Measurements from ENCODE around the gene ATP6V1B1.

The ATP6V1B1 gene

DNA sequence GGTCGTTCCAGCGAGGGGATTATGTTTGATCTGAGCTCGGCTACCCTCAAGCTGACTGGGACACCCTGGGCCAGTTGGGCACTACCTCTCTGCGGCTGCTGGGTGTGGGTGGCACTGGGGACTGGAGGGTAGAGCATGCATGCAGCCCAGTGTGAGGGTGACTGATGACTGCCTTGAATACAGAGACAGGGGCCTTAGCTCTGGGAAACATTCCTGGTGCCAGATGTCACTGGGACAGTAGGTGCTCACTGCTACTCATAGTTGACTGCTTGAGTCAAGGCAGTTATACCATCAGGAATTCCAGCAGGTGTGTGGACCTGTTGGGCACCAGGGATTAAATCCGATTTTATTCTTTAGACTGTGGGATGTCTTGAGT lies 33.6 kb upstream of the ATP6V1B1 start:
- TF ChIP-seq, protein P1, sequence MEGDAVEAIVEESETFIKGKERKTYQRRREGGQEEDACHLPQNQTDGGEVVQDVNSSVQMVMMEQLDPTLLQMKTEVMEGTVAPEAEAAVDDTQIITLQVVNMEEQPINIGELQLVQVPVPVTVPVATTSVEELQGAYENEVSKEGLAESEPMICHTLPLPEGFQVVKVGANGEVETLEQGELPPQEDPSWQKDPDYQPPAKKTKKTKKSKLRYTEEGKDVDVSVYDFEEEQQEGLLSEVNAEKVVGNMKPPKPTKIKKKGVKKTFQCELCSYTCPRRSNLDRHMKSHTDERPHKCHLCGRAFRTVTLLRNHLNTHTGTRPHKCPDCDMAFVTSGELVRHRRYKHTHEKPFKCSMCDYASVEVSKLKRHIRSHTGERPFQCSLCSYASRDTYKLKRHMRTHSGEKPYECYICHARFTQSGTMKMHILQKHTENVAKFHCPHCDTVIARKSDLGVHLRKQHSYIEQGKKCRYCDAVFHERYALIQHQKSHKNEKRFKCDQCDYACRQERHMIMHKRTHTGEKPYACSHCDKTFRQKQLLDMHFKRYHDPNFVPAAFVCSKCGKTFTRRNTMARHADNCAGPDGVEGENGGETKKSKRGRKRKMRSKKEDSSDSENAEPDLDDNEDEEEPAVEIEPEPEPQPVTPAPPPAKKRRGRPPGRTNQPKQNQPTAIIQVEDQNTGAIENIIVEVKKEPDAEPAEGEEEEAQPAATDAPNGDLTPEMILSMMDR (conservative IDR thresholded peaks at IDR 0.05; ENCODE audit: low read length), result no peak
- DNase-seq (ENCODE audit: low read depth), result peak; percentile 19
- peak overlapping the region; percentile 75 for H3K4me3 ChIP-seq (ENCODE audit: low read length)

DNA sequence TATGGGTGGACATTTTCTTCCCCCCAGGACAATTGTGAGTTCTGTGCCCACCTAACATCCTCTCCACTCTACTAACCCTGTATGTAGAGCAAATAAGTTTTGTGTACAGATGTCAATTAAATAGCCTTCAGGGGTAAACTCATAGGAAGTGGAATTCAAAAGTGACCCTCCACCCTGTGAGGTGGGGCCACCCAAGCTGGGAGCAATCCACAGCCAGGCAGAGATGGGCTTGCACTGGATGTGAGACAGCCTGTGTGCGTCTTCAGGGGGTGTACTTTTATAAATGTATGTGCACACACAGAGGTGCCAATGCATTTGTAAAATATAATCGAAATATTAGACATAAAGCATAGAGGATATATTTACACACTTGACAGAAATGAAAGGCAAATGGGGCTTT lies 33.1 kb upstream of the ATP6V1B1 start:
- TF ChIP-seq, protein P1 (conservative IDR thresholded peaks at IDR 0.05; ENCODE audit: low read length), result no peak
- no peak overlapping the region for H3K4me3 ChIP-seq (ENCODE audit: low read length)
- no peak for DNase-seq (ENCODE audit: low read depth)

DNA sequence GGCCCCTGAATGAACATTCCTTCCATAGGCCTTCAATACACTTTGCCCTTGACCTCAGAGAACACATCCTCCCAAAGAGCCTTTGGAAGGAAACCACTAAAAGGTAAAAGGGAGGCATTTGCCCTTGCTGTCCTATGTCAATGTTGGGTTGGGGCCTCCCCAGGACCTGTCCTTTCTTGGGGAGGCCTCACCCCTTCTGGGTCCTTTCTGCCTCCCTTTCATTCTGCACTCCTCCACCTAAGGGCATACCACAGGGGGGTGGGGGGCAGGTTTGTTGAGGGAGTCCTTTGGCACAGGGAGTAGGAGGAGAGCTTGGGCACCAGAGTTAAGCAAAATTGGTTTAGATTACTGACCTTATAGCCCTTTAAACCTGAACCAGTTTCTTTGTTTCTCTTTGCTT lies 32.5 kb upstream of the ATP6V1B1 start:
- DNase-seq (ENCODE audit: low read depth), result no peak
- H3K4me3 ChIP-seq (ENCODE audit: low read length), result no peak overlapping the region
- TF ChIP-seq, protein P1 (conservative IDR thresholded peaks at IDR 0.05; ENCODE audit: low read length), result no peak

DNA sequence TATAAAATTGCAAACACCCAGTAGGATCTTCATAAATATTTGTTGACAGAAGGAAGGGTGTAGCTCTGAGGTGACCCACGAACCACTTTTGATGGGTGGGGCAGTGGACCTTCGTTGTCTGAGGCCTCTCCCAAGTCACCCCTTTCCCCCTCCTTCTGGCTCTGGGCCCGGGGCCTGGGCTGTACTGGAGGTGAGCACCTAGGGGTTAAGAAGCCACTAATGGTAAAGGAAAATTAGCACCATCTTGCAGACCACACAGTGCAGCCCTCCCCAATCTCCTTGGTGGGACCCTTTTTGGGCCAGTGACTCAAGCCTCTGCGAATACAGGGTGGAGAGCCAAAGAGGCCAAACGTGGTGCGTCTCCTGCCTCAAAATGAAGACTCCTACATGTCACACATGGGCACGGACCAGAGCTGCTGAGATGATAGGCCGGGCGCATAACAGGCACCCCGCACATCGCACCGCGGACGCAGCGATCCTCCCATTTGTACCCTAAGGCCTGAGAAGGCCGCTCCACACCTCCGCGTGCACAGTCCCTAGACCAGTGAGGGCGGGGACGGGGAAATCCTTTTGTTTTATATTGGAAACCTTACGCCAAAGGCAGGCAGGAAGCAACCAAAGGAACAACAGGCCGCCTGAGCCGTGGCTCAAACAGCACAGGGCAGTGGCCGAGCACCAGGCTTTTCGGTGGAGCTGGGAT lies 31.9 kb upstream of the ATP6V1B1 start:
- H3K4me3 ChIP-seq (ENCODE audit: low read length), result no peak overlapping the region
- TF ChIP-seq, protein P1 (conservative IDR thresholded peaks at IDR 0.05; ENCODE audit: low read length), result no peak
- no peak for DNase-seq (ENCODE audit: low read depth)

DNA sequence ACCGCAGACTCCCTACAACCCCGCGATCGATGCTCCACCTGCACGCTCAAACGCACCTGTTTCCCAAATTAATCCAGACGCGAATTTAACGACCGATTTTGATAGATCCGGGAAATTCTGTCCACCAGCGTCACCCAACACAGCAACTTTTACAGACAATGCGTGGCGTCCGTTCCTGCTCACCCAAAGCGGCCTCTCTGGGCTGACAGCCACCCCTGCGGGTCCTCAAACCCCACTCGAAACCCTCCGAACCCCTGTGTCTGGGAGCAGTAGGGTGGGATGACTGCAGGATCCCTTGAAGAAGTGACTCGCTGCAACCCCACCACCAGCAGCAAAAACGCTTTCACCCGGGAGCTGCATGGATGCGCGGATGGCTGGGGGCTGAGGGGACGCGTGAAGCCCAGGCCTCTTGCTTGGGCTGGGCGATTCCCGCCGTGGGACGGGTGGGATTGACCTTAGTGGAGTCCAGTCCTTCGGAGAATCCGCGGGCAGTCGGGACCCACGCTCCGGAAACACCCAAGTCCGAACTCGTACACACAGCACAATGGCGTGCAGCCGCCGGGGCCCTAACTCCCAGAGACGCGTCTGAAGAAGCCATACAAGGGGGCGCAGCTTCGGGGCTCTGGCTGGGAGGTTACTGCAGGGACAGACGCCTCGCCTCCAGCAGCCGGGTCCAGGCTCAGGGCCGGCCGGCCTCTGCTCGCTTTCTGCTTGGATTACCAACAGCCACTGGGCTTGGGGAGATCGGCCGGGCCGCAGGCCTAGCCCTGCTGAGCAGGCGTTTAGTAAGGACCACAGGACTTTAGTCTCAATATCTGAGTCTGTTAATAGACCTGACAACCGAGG lies 31.1 kb upstream of the ATP6V1B1 start:
- no peak for DNase-seq (ENCODE audit: low read depth)
- TF ChIP-seq, protein P1 (conservative IDR thresholded peaks at IDR 0.05; ENCODE audit: low read length), result no peak
- no peak overlapping the region for H3K4me3 ChIP-seq (ENCODE audit: low read length)

DNA sequence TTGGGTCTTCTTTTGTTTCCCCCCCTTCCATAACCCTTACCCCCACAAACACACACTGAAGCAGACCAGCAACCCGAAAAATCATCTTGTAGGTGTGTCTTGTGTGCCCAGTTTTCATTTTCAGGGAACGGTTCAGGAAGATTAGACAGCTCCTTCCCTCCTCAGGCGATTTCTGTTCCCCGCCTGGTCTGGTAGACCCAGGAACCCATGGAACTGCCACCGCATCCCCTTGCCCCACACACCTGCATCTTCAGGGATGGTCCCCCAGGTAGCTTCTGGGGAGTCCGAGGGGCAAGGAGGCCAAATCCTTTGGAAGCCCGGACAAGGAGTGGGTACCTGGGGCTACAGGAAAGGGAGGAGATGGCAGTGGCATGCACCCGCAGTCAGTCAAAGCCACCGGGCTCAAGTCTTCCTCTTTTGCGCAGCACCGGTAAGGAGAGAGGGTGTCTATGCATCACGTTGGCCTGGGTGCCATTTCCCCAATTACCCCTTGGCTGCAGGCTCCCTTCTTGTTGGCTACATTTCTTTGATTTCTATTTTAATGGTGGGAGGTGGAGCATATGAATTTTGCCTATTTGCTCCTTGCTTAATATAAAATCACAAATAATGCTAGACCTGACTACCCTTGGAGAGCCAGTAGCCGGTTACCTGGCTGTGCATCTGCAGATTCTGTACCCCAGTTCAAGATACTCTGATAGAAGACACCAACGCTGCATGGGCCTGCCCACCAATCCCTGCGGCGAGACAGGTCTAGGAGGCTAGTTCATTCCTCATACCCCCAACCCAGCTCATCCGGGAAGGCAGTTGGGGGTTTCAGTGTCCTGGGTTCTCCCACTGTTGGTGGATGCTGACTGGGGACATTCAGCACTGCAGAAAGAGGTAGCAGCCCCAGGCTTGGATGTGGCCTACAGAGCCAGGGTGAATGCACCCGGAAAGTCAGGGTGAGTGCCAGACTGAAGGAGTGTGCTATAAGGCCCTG lies 30.0 kb upstream of the ATP6V1B1 start:
- DNase-seq (ENCODE audit: low read depth), result no peak
- H3K4me3 ChIP-seq (ENCODE audit: low read length), result no peak overlapping the region
- TF ChIP-seq, protein P1 (conservative IDR thresholded peaks at IDR 0.05; ENCODE audit: low read length), result no peak
